GM12892 (cell line): ENCODE results near the gene ANKMY1.

Experiments
- POLR2A ChIP-seq: IDR thresholded peaks from 2 replicates; pipeline ENCODE4 v1.6.1; 2011; ENCODE audit warnings: low read depth, low read length, control low read depth
- POLR2AphosphoS5 ChIP-seq: IDR thresholded peaks from 2 replicates; pipeline ENCODE4 v1.6.1; 2011; ENCODE audit warnings: low read depth, low read length, control low read depth

DNA sequence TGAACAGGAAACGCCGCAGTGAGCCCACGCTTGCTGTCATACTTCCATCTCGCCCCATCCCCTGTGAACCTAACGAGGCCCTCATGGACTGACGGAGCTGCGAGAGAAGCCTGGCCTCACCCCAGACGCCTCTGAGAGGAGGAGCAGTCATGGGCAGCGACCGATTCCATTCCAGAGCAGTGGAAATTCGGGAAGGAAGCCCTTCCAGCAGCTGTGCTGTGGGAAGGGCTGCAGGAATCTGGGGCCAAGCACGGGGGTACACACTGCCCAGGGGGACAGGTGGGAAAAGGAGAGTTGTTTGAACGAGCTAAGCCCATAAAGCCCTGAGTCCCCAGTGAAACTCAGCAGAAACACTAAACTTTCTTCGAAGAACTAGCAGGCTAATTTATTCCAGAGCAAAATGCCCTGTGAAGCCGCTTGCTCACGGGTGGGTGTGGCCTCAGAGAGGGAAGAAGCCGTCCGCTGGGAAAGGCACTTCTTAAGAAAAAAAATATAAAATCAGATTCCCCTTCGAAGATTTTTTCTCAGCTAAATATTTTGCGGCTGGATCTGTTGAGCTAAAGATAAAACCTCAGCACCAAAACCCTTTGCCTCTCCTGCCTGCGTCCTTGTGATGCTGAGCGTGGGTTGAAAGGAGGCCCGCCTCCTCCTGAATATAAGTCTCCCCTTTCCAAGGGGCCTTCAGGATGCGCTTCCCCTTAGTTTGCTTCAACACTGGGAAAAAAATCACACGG is 38.2 kb downstream of the ANKMY1 start:
- TF ChIP-seq POLR2A, result no peak
- no peak for TF ChIP-seq POLR2AphosphoS5
